ENCODE measurements around the gene UBASH3A.

UBASH3A gene

DNA sequence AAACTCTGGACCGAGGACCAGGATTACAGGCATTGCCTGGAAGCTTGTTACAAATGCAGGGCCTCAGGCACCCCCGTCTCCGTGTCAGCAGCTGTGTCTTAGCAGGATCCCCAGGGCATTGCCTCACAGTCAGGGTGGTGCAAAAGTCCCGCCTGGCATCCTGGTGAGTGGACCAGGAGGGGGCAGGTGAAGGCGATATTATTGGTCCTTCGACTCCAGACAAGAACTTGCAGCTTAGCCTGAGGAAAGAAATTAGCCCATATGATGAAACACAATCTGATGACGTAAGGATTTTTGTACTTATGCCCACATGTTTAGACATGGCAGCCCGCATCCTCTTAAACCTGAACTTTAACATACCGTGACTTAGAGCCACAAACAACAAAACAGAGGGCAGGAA, 51.5 kb downstream of the UBASH3A start:
- no peak for DNase-seq (ENCODE audit: low read depth, low spot score)
- TF ChIP-seq, protein P1, sequence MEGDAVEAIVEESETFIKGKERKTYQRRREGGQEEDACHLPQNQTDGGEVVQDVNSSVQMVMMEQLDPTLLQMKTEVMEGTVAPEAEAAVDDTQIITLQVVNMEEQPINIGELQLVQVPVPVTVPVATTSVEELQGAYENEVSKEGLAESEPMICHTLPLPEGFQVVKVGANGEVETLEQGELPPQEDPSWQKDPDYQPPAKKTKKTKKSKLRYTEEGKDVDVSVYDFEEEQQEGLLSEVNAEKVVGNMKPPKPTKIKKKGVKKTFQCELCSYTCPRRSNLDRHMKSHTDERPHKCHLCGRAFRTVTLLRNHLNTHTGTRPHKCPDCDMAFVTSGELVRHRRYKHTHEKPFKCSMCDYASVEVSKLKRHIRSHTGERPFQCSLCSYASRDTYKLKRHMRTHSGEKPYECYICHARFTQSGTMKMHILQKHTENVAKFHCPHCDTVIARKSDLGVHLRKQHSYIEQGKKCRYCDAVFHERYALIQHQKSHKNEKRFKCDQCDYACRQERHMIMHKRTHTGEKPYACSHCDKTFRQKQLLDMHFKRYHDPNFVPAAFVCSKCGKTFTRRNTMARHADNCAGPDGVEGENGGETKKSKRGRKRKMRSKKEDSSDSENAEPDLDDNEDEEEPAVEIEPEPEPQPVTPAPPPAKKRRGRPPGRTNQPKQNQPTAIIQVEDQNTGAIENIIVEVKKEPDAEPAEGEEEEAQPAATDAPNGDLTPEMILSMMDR (IDR thresholded peaks at IDR 0.05; ENCODE audit: low read depth, low read length) = no peak
- no peak overlapping the region for H3K4me3 ChIP-seq (ENCODE audit: low read depth, low read length)
- in situ Hi-C loops (cut with HindIII; ENCODE audit: low sequenced_read_pairs) = no loop called here

DNA sequence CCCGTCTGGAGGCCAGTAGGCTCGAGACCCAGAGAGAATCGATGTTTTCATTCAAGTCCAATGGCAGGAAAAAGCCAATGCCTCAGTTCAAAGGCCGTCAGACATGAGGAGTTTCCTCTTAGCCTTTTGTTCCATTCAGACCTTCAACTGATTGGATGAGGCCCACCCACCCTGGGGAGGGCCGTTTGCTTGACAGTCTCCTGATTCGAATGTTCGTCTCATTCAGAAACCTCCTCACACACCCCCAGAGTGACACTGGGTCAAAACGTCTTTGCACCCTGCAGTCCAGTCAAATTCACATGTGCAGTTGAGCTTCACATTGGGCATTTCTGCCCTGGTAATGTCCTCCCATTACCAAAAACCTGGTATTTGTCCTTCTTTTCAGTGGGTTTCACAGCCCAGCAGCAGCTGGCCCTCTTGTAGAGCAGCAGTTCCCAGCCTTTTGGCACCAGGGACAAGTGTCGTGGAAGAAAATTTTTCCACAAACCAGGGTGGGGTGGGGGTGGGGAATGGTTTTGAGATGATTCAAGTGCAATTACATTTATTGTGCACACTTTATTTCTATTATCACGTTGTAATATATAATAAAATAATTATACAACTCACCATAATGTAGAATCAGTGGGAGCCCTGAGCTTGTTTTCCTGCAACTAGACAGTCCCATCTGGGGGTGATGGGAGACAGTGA, 52.2 kb downstream of the UBASH3A start:
- in situ Hi-C loops (cut with HindIII; ENCODE audit: low sequenced_read_pairs) = no loop called here
- H3K4me3 ChIP-seq (ENCODE audit: low read depth, low read length) = no peak overlapping the region
- no peak for DNase-seq (ENCODE audit: low read depth, low spot score)
- TF ChIP-seq, protein P1 (IDR thresholded peaks at IDR 0.05; ENCODE audit: low read depth, low read length) = no peak

- H3K4me3 ChIP-seq (ENCODE audit: low read depth, low read length) = no peak overlapping the region
- TF ChIP-seq, protein P1 (IDR thresholded peaks at IDR 0.05; ENCODE audit: low read depth, low read length) = no peak
- in situ Hi-C loops (cut with HindIII; ENCODE audit: low sequenced_read_pairs) = no loop called here
- DNase-seq (ENCODE audit: low read depth, low spot score) = peak; percentile 24
Observed at GRCh38 chr21:42456457-42456856, 52.8 kb downstream of the UBASH3A start.

- DNase-seq (ENCODE audit: low read depth, low spot score) = no peak
- TF ChIP-seq, protein P1 (IDR thresholded peaks at IDR 0.05; ENCODE audit: low read depth, low read length) = no peak
- in situ Hi-C loops (cut with HindIII; ENCODE audit: low sequenced_read_pairs) = no loop called here
- no peak overlapping the region for H3K4me3 ChIP-seq (ENCODE audit: low read depth, low read length)
Observed at GRCh38 chr21:42459082-42459460, 55.4 kb downstream of the UBASH3A start.

DNA sequence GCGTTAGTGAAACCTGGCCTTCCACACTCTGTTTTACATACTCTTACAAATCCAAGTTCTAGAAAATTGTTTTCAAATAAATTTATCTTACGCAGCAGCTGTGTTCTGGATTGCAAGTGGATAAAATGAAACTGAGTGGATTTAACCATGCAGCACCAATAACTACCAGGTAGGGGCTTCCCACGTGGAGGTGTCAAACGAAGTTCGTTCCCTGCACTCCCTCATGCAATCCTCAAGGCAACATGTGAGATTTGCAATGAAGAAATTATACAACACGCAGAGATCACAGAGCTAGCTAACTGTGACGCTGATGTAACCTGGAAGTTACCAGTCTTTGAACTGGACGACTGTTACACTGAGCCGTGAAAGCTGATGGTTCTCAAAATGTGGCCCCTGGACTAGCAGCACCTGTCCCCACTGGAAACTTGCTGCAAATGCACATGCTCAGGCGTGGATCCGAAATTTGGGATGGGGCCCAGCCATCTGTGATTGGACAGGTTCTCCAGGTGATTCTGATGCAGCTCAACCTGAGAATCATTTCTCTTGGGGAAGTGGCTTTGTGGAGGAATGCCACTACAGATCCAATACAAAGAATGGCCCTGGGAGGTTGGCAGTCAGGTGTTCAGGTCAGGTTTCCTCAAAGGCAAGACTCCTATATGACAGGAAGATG, 56.0 kb downstream of the UBASH3A start:
- no peak overlapping the region for H3K4me3 ChIP-seq (ENCODE audit: low read depth, low read length)
- no peak for DNase-seq (ENCODE audit: low read depth, low spot score)
- in situ Hi-C loops (cut with HindIII; ENCODE audit: low sequenced_read_pairs) = no loop called here
- TF ChIP-seq, protein P1 (IDR thresholded peaks at IDR 0.05; ENCODE audit: low read depth, low read length) = no peak

- no peak for DNase-seq (ENCODE audit: low read depth, low spot score)
- TF ChIP-seq, protein P1 (IDR thresholded peaks at IDR 0.05; ENCODE audit: low read depth, low read length) = no peak
- in situ Hi-C loops (cut with HindIII; ENCODE audit: low sequenced_read_pairs) = no loop called here
- no peak overlapping the region for H3K4me3 ChIP-seq (ENCODE audit: low read depth, low read length)
Observed at GRCh38 chr21:42460391-42461184, 56.9 kb downstream of the UBASH3A start.

Measured in astrocyte of the spinal cord (primary cell).